ENCODE results near the gene ZSCAN22. TPM values are rescaled to one million over a fixed set of nuclear protein-coding genes. Genes with fewer than 3 reads are reported as not detected.

Gene ZSCAN22
- polyA plus RNA-seq, 1 donor from 2014 or later: 1.6 TPM

DNA sequence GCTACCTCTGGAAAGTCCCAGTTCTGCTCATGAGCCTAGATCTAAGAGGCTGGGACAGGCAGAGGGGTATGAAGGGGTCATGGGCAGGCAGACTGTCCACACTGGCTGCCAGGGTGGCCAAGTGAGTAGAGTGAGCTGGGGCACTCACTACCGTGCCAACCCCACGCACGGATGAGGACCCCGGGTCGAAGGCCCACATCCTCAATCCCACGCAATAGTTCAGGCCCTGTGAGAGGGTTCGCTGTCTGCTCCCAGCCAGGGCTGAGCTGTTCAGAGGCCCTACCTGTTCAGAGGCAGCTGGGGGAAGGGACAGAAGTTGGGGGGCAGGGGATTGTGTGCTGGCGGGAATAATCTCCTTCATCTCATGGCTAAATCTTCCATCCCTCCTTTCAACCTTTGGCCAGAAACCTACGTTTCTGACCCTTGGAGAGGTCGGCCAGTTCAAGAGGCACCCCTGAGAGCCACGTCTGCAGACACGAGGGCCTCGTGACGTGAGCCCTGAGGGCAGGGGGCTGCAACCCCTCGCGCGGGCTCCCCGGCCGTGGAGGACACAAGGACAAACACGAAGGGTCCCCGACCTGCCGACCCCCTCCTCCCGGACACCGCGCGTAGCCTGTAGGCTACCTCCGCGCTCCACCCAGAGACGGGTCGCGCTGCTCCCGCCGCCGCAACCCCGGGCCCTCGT is 59.2 kb downstream of the ZSCAN22 start:
- Histone ChIP-seq H3K9me2 (ENCODE audit: insufficient read depth, low read length) (no peaks in the 10 kb centered on the region), H3K9me3 (ENCODE audit: low read length) (no peaks in the 10 kb centered on the region), H3K27ac (ENCODE audit: low read length) (peak overlapping the region; percentile 95), H3K4me3 (ENCODE audit: low read length) (peak overlapping the region; percentile 77), H4K20me1 (ENCODE audit: insufficient read depth) (no peaks in the 10 kb centered on the region), H3K79me2 (replicated peaks; ENCODE audit: insufficient read depth, low read length) (peaks cover 20% of the 10 kb centered on the region), H2AFZ (ENCODE audit: low read depth, low read length) (peak overlapping the region; percentile 78), H3F3A (ENCODE audit: insufficient read depth, low read length, poor library complexity, severe bottlenecking) (peaks cover 4% of the 10 kb centered on the region), H3K27me3 (ENCODE audit: insufficient read depth, low read depth, low read length) (no peaks in the 10 kb centered on the region), H3K9ac (ENCODE audit: low read length) (peak overlapping the region; percentile 92), H3K36me3 (ENCODE audit: insufficient read depth, low read length) (no peaks in the 10 kb centered on the region), H3K4me2 (ENCODE audit: low read length) (peak overlapping the region; percentile 91)
- TF ChIP-seq TAF1 (IDR thresholded peaks at IDR 0.05; ENCODE audit: low read depth) (peak; percentile 31), MXI1 (conservative IDR thresholded peaks at IDR 0.05; ENCODE audit: poor library complexity, severe bottlenecking) (no peak)

GRCh38 chr19:58386576-58387337 is 60.0 kb downstream of the ZSCAN22 start, which contains the start of gene RPS5:
RPS5 (plus strand) TSS chr19:58387269; CDS start chr19:58388138, 869 bp downstream.
- no peaks in the 10 kb centered on the region for H4K20me1 ChIP-seq (ENCODE audit: insufficient read depth)
- no peaks in the 10 kb centered on the region for H3K9me2 ChIP-seq (ENCODE audit: insufficient read depth, low read length)
- H3K4me2 ChIP-seq (ENCODE audit: low read length): peak within 1 kb of the TSS; percentile 91
- peaks cover 20% of the 10 kb centered on the region for H3K79me2 ChIP-seq (replicated peaks; ENCODE audit: insufficient read depth, low read length)
- H2AFZ ChIP-seq (ENCODE audit: low read depth, low read length): peak within 1 kb of the TSS; percentile 78
- no peaks in the 10 kb centered on the region for H3K9me3 ChIP-seq (ENCODE audit: low read length)
- no peaks in the 10 kb centered on the region for H3K36me3 ChIP-seq (ENCODE audit: insufficient read depth, low read length)
- peak within 1 kb of the TSS; percentile 95 for H3K27ac ChIP-seq (ENCODE audit: low read length)
- H3K9ac ChIP-seq (ENCODE audit: low read length): peak within 1 kb of the TSS; percentile 92
- peak within 1 kb of the TSS; percentile 77 for H3K4me3 ChIP-seq (ENCODE audit: low read length)
- TF ChIP-seq, protein P1, sequence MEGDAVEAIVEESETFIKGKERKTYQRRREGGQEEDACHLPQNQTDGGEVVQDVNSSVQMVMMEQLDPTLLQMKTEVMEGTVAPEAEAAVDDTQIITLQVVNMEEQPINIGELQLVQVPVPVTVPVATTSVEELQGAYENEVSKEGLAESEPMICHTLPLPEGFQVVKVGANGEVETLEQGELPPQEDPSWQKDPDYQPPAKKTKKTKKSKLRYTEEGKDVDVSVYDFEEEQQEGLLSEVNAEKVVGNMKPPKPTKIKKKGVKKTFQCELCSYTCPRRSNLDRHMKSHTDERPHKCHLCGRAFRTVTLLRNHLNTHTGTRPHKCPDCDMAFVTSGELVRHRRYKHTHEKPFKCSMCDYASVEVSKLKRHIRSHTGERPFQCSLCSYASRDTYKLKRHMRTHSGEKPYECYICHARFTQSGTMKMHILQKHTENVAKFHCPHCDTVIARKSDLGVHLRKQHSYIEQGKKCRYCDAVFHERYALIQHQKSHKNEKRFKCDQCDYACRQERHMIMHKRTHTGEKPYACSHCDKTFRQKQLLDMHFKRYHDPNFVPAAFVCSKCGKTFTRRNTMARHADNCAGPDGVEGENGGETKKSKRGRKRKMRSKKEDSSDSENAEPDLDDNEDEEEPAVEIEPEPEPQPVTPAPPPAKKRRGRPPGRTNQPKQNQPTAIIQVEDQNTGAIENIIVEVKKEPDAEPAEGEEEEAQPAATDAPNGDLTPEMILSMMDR (IDR thresholded peaks at IDR 0.05; ENCODE audit: poor library complexity, severe bottlenecking): no peak
- TF ChIP-seq MXI1 (conservative IDR thresholded peaks at IDR 0.05; ENCODE audit: poor library complexity, severe bottlenecking): peak; percentile 98
- no peak for TF ChIP-seq SMC3 (conservative IDR thresholded peaks at IDR 0.05; ENCODE audit: poor library complexity)
- peak; percentile 96 for TF ChIP-seq POLR2AphosphoS5 (IDR thresholded peaks at IDR 0.05)
- TF ChIP-seq RAD21 (conservative IDR thresholded peaks at IDR 0.05): peak; percentile 27
- peak; percentile 20 for TF ChIP-seq EP300 (conservative IDR thresholded peaks at IDR 0.05; ENCODE audit: poor library complexity, severe bottlenecking)
- TF ChIP-seq, protein P2, sequence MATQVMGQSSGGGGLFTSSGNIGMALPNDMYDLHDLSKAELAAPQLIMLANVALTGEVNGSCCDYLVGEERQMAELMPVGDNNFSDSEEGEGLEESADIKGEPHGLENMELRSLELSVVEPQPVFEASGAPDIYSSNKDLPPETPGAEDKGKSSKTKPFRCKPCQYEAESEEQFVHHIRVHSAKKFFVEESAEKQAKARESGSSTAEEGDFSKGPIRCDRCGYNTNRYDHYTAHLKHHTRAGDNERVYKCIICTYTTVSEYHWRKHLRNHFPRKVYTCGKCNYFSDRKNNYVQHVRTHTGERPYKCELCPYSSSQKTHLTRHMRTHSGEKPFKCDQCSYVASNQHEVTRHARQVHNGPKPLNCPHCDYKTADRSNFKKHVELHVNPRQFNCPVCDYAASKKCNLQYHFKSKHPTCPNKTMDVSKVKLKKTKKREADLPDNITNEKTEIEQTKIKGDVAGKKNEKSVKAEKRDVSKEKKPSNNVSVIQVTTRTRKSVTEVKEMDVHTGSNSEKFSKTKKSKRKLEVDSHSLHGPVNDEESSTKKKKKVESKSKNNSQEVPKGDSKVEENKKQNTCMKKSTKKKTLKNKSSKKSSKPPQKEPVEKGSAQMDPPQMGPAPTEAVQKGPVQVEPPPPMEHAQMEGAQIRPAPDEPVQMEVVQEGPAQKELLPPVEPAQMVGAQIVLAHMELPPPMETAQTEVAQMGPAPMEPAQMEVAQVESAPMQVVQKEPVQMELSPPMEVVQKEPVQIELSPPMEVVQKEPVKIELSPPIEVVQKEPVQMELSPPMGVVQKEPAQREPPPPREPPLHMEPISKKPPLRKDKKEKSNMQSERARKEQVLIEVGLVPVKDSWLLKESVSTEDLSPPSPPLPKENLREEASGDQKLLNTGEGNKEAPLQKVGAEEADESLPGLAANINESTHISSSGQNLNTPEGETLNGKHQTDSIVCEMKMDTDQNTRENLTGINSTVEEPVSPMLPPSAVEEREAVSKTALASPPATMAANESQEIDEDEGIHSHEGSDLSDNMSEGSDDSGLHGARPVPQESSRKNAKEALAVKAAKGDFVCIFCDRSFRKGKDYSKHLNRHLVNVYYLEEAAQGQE (IDR thresholded peaks at IDR 0.05; ENCODE audit: borderline replicate concordance): peak; percentile 98
- TF ChIP-seq TAF1 (IDR thresholded peaks at IDR 0.05; ENCODE audit: low read depth): peak; percentile 99
- peaks cover 4% of the 10 kb centered on the region for H3F3A ChIP-seq (ENCODE audit: insufficient read depth, low read length, poor library complexity, severe bottlenecking)
- no peaks in the 10 kb centered on the region for H3K27me3 ChIP-seq (ENCODE audit: insufficient read depth, low read depth, low read length)

Measured in neural cell (in vitro differentiated cells).